WTC11 (cell line): Measurements from ENCODE around the gene EIF2D.

ENCODE experiments used
- ATF3 ChIP-seq: sonication (generic); formaldehyde crosslinking; conservative IDR thresholded peaks from 2 replicates; pipeline ENCODE4 v1.8.1; 2022; ENCODE audit warnings: mild to moderate bottlenecking, missing genetic modification reagents
- CTCF ChIP-seq: fragments of 200-600 bp; IDR thresholded peaks from 2 replicates; pipeline ENCODE4 v1.8.0; 2022; ENCODE audit warnings: antibody characterized with exemption
- FOXP1 ChIP-seq: sonication (generic); formaldehyde crosslinking; IDR thresholded peaks from 2 replicates; pipeline ENCODE4 v1.8.0; 2022; ENCODE audit warnings: missing genetic modification reagents, mild to moderate bottlenecking, moderate library complexity, borderline replicate concordance
- TEAD1 ChIP-seq: sonication (generic); formaldehyde crosslinking; IDR thresholded peaks from 2 replicates; pipeline ENCODE4 v1.8.0; 2022; ENCODE audit warnings: mild to moderate bottlenecking, missing genetic modification reagents

- peak; percentile 90 for TF ChIP-seq CTCF
- TF ChIP-seq TEAD1 (CRISPR knock-in tag), result no peak
- TF ChIP-seq FOXP1 (CRISPR knock-in tag), result no peak
- TF ChIP-seq ATF3 (CRISPR knock-in tag), result no peak
Observed at GRCh38 chr1:206583707-206584648, 28.3 kb downstream of the EIF2D start.
